Activated CD4-positive, CD25-positive, alpha-beta regulatory T cell treated with anti-CD3 and anti-CD28 coated beads, Interleukin-2, amount 50 U/mL, for 72 hours (primary cell): ENCODE measurements around the gene CACNA1F.
A peak's percentile ranks its signal among the peaks of the same experiment; 100 is the strongest.
"Not testable (repeated sequence)": the region's sequence is repeated elsewhere in the genome, so short reads cannot be mapped to it uniquely, and the experiment has no call there.

Source experiments
- DNase-seq: peaks from one replicate; pipeline ENCODE4 v3.0.0; 2021

CACNA1F gene

DNA sequence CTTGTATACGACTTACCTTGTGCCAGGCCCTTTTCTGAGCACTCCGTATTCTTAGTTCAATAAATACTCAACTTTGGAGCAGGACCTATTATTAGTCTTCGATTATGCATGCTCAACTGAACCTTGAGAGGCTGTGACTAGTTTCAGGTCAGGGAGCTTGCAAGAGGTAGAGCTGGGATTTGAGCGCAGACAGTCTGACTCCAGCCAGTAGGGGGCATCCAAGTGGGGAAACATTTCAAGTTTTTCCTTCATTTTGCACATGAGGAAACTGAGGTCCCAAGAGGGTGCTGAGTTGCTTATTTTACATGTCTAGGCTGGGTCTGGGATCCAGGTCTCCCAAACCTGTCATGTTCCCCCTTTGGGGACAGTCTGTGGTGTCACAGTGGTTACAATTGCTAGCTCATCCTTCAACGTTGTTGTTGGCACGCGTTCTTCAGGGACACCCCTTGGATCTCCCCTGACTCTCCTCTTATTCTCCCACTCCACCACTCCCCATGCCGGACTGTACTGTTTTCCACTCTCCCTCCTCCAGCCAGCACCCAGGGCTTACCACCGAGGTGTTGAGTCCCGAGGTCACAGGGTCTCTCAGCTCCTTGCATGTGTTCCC, 40.3 kb downstream of the CACNA1F start:
- DNase-seq, result no peak

DNA sequence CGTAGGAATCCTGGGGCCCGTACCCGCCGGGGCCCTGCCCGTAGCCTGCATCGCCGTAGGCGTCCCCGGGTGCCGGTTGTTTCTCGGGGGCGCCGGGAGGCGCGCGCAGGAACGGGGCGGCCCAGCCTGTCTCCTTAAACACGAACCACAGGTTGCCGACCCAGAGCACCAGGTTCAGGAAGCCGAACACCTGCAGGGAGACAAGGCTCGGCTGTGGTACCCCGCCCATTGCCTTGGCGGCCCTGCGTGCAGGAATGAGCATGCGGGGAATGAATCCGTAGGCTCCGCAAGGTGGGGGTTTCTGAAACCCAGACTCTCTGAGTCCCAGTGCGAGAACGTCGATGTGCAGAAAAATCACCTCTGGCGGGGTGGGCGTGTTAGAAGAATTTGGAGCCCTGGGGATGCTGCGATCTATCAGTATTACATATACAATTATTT, 41.5 kb downstream of the CACNA1F start:
- no peak for DNase-seq

DNA sequence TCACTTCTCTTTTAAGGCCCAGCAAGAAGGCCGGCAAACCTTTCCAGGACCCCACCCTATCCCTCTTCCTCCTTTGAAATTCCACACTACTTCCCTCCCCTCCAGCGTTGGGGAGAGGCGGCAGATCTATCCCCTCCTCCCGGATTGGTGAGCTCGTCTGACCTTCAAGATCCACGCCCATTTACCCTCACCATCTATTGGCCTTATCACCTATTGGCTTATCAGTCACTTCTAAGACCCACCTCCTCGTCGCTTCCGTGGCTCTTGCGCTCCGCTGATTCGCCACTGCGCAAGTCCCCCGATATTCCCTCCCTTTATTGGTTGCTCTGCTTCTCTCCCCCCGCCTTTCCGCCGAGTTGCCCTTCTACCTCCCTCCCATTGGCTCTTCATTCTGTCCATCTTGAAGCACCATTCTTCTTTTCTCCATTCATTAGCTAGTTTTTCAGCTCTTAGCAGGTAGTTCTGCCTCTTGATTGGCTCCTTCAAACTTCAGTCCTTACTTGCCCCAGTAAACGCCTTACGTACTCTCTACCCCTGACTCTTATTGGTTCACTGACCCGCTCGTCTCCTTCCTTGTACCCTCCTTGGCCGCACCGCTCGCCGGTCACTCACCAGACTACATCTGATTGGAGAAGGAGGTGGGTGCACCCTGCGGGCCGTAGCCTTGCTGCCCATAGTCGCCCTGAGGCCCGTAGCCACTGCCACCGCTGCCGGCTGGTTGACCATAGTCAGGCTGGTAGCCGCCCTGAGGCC, 42.1 kb downstream of the CACNA1F start:
- peak; percentile 75 for DNase-seq

DNA sequence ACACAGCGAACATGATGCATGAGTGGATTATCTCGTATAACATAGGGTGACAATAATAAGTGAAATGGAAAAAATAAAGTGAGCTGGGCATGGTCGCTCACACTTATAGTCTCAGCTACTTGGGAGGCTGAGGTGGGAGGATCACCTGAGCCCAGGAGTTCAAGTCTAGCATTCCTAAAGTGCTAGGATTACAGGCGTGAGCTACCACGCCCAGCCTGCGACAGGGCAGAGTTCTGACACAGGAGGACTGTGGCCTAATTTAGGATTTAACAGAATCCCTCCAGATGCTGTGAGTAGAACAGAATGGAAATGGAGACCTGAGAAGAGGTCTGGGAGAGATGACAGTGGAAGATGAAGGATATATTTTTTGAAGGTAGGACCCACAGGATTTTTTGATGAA, 43.5 kb downstream of the CACNA1F start:
- DNase-seq, result no peak

DNA sequence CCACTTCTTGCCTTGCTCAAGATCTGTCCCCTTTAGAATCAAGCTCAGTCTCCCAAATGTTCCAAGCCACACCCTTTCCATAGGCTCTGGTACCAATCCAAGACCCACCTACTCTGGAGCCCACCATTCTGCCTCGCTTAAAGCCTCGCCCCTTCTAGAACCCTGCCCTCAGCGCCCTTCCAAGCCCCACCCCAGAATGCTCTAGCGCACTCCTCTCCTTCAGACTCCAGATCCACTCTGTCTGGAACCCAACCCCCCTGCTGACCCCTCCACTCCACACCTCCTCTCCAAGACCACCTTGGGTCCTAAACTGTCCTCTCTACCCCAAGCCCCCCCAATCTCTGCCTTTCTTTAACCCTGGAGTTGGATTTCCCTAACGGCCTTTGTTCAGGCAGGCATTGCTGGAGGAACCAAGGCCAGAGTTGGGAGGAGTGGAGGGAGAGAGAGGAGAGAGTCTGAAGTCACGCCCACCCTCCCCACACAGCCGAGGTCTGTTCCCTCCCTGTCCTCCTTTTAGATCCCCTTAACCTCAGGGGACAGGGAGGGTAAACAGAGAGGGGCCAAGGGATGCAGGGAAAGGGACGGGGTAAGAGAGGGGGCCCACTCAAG, 44.6 kb downstream of the CACNA1F start:
- DNase-seq, result no peak

DNA sequence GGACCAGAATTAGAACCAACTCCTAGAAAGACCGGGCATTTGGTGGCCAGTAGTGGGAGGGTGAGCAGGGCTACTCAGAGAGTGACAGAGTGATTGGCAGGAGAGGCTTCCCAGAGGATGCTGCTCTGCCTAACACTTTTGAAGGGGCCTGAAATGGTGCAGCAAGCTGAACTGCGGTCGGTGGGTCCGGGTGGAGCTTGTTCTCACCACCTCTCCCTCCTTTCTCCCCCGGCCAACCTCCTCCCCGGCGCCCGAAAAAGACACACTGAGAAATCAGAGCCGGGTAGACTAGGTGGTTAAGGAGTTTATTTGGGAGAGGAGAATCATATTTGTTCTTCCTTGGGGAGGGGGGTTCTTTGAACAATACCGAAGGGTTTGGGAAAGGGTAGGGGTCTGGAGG, 45.6 kb downstream of the CACNA1F start:
- no peak for DNase-seq

DNA sequence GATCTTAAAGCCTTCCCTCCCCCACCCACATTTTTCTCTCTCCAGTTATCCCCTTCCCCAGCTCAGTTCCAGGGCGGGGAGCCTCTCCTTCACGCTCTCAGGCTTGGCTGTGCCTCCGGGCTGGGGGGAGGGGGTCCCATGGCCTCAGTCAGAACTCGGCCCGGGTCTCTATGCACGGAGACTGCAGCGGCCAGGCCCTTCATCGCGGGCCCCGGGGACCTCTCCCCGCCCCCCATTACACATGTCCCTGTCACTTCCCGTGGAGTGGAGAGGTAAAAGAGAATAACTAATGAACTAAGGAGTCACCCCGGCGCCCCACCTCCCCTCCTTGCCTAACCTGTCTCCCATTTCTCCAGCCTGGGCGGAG, 46.1 kb downstream of the CACNA1F start:
- DNase-seq, result no peak

DNA sequence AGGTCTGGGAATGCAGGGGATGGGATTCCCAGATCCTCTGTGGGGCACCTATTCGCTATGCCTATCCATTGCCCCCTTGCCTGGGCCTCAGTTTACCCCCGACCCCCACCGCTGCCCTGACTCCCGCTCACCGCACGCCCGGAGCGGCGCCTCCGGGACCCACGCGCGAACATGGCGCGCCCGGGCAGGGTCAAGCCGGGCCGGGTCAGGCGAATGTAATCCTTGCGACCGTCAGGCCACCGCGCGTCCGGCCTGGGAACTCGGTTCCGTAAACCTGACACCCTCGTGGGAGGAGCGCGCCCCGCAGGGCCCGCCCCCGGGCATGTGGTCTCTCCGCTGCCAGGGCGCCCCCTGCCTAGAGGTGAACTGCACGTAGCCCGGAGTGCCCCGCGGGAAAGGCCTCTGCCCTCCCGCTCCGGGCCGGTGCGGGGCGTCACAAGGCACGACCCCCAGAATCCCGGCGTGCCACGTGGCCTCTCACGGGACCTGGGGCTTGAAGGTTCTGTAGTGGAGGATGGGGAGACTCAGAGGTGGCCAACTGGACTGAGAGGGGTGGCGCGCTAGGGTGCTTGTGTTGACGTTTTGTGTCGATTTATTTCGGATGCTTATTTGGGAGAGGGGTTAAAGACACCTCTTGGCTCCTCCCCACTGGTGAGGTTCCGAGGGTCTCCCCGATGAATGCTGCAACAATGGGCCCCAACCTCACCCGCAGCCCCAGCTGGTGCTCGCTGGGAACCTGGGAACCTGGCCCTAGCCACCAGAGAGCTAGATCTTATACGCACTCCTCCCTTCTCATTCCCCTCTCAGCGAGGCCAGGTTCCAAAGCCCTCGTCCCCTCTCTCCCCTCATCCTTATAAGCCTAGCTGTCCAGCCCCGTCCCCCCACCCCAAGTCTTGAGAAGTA, 46.8 kb downstream of the CACNA1F start, which contains the start of gene PRICKLE3:
Gene PRICKLE3 (minus strand): TSS at position 249 of the 903 bp plus-strand sequence. CDS start 76 bp downstream, at position 173.
- DNase-seq, result peak; percentile 69

DNA sequence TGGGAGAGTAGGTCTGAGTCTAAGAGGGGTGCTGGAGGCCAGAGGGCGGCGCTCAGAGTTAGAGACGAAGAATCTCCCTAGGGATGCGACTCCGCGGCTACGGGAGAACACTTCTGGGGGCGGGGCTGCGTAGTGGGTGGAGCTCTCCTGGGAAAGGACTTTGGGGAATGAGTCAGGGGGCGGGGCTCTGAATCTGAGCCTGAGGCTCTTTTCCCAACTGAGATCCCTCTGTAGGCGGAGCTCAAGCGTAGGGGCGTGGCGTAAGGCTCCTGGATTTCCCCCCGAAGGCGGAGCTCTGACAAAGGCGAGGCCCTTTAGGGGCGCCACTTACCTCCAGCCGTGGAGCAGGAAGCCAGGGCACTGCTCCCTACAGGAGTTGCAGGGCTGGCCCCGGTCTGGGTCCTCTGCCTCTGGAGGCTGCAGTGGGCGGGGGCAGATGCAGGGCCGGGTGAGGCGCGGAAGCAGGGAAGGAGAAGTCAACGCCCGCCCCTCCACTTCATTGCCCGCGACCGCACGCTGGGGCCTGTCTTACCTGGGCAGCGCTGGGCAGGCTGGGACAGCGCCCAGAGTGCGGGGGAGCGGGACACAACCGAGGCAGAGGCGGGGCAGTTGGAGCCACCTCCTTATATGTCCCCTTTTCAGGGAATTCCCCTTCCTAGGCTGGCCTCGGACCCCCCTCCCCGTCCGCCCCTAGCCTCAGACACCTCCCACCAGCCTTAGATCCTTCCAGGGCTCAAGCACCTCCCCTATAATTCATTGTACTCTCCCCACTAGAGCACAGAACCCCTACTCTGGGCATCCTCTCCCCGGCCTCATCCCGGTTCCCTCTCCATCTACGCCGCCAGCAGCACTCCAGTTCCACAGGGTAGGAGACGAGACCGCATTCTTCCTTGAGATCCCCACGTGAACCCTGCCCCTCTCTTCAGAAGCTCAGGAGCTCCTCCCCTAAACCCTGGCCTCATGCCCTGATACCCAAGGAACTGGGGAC, 48.6 kb downstream of the CACNA1F start:
- no peak for DNase-seq

DNA sequence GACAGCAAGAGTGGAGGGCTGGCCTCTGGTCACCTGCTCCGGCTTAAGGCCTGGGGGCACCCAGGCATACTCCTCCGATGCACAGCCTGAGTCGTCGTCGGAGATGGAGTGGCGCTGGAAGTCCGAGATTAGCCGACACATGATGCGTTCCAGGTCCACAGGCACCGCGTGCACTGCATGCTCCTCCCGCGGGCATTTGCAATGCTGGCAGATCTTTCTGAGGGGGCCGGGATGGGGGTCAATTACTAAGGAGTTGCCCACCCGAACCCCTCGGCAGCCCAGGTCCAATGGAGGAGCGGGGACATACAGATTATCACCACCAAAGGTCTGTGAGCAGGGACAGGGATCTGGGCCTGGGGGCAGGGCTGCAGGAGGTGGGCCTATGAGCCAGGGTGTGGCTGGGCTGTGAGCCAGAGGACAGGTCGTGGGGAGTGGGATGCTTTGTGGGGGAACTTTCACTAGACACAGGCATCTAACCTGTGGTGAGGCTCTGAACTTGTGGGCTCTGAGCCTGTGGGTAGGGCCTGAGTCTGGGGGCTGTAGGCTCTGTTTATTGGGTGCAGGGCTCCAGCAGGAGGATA, 49.3 kb downstream of the CACNA1F start:
- no peak for DNase-seq

DNA sequence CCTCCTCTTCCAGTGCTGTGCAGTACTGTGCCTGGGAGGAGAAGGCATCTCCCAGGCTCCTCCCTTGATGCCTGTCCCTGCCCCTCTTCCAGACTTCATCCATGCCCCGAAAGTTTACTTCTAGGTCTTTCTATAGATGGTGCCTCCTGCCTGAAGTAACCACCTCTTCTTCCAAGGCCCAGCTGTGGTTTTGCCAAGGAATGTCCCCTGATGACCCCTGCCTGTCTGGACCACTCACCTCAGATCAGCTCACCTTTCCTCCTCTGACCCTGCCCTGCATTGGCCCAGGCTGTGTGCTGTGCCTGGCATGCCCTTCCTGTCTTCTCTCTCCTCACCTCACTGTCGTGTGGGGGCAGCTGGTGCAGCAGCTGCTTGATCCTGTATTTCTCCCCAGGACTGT, 53.8 kb downstream of the CACNA1F start:
- DNase-seq, result no peak

DNA sequence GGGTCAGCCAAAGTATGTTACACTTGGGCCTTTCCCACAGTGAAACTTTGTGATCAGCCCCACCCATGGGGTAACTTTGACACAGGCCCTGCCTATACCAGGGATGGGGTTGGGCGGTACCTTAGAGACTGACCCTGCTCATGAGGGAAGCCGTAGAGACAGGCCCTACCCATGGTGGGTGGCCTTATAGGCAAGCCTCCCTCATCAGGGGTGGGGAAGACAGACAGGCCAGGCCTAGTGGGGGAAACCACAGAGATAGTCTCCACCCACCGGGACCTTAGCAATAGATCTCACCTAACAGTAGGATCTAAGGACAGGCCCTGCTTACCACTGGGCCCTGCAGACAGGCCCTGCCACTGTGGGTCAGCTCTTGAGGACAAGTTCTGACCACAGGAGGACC, 54.6 kb downstream of the CACNA1F start:
- no peak for DNase-seq

DNA sequence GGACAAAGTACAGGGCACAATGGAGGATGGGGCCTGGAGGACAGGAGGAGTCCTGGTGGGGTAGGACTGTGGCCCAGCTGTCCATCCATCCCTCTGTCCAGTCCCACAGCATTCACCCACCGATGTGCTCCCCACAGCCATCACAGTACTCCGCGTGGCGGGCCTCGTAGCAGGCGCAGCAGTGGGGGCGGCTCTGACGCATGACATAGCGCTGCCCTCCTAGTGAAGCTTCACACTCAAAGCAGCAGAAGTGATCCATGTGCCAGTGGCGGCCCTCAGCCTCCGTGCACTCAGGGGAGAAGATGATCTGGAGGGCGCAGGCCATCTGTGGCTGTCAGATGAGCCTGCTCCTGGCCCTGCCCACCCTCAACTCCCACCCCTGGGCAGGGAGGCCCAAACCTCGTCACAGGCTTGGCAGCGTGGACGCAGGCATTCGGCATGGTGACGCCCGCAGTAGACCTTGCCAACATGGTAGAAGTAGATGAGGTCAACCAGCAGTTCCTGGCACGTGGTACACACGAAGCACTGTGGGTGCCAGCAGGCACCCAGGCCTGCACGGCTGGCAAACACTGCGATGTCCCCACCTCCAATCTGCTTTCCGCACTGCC, 55.2 kb downstream of the CACNA1F start:
- DNase-seq, result no peak

DNA sequence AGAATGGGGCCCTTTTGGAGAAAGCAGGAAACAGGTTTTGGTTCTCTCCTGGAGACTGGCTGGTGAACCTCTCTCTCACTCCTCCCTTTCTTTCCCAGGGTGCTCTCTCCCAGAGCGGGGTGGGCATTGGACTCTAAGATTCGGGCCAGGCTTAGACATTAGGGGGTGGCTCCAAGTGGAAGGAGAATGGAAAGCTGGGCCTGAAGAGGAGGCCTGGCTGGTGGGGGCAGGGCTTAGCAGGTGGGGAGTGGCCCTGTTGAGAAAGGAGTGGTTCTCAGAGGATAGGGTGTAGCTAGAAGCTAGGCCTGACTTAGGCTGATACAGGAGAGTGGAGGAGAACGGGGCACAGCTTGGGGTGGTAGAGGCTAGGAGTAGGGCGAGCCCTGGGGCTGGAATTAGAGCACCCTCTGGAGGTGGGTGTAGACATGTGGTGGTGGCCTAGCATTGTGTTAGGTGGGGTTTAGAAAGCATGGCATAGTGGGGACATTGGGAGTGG, 55.8 kb downstream of the CACNA1F start:
- no peak for DNase-seq

DNA sequence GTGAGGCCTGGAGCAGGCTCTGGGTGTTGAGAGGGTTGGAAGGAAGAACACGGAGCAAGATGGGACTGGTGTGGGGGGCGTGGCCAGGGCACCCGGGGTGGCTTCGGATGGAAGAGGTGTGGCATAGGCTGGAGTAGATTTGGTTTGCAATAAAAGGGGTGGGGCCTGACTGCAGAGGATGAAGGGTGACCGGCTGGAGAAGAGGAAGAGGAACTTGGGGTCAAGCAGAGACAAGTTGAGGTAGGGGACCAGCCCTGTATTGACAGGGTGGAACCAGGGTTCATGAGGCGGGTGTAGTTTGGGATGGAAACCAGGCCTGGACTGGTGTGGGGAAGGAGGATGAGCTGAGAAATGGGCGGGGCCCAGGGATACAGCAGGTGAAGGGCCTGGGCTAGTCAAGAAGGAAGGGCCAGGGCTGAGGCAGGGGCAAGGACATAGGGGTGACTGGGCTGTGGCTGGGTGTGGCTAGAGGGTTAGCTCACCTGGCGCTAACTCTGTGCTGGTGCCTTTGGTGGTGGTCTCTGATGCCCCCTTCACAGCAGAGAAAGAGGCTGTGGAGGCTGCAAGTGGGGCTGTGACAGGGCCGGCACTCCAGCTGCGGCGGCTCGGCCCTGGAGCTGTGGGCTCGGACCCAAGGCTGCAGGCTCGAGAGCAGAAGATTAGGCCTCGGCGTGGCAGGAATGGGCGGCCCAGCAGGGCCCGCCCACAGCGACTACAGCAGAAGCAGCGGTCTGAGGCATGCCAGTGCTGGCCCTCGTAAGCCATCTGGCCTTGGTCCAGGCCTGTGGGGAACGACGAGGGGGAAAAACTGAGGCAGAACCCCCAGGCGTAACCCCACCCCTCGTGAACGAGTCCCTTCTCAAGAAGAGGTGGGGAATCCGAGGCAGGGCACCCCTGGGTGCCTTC, 56.5 kb downstream of the CACNA1F start:
- DNase-seq, result no peak

DNA sequence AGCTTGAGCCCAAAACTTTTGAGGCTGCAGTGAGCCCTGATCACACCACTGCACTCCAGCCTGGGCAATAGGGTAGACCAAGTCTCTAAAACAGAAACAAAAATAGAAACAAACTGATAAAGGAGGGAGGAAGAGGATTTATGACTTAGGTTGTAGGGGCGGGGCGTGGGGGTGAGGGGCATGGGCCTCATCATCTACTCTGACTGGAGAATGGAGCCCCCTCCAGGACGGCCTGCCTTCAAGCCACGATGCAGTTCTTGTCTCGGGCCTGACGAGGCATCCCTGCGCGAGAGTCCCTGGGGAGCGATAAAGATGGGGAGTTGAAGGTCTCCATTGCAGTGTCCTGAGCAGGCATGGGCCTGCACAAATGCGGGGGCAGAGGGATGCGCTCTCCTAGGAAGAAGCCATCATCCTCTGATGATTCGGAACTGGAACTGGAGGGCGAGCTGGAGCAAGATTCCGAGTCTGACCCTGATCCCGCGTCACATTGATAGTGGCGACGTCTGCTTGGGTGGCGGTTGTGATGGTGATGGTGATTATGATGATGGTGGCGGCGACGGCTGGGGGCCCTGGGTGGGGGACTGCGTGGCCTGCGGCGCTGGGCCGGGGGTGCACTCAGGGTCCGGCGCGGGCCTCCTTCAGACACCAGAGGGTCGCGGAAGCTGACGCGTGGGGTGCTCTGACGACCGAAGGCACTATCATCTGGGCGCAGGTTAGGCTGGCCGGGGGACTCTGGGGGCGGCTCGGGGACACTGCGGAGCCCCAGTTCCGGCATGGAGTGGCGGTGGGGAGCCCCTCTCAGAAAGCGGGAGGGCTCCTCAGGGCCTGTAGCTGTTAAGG, 57.5 kb downstream of the CACNA1F start:
- no peak for DNase-seq

DNA sequence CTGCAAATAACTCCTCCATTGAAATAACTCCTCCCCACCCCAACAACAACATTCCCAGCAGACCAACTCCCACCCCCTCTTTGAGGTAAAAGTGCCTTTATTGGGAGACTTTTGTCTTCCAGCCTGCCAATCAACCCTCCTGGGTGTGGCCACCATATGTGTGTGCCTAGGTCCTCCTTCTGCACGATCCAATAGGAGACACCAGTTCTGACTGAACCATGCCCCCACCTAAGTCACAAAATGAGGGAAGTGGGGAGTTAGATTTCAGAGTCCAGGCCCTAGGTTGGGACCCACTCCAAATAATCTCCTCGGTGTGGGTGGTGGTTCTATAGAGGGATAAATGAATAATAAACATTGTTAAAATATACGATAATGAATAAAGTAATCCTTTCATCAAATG, 58.4 kb downstream of the CACNA1F start:
- no peak for DNase-seq

DNA sequence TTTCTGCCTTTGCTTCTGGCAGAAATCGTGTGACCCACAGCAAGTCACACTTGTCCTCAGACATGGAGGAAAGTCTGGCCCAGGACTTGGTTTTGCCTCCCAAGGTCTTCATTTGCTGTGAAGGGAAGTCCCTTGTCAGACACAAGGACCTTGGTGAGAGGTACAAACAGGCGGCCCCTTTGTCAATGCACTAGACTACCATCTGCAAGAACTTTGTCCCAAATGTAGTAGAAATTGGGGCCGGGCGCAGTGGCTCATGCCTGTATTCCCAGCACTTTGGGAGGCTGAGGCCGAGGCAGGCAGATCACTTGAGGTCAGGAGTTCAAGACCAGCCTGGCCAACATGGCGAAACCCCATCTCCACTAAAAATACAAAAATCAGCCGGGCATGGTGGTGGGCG, 59.6 kb downstream of the CACNA1F start:
- DNase-seq, result not testable (repeated sequence)

DNA sequence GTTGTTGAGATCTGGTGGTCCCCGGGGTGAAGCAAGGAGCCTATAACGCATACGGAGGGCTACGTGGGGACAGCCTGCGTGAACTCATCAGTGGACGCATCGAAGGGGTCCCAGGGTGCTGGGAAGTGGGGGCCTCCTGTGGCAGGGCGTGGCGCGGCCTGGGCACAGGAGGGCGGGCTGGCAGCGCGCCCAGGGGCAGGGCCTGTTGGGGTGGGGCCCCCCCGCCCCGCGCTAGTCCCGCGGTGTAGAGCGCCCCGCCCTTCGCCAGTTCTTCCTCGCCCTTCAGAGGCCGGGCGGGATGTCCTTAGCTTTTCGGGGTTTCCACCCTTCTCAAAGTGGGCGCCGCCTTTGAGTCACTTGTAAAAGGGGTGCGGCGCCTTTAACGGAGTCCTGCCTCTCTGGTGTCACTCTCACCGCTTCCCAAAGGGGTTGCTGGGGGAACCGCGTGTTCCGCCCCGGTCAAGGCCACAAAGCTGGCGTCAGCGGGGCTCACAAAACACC, 60.8 kb downstream of the CACNA1F start:
- peak; percentile 68 for DNase-seq
